Esophagus (tissue), 2 donors: Measurements from ENCODE around the gene FGGY. TPM values are rescaled to one million over a fixed set of nuclear protein-coding genes. Genes with fewer than 3 reads are reported as not detected.
A peak's percentile ranks its signal among the peaks of the same experiment; 100 is the strongest.

Experiments used
- H3K27ac ChIP-seq, 2 donors: one replicate each; pipeline ENCODE4 v1.5.1; 2013; ENCODE audit warnings: low read depth in 2 of 2, mild to moderate bottlenecking in 2 of 2, inconsistent platforms in 1 of 2, low read length in 1 of 2, moderate library complexity in 1 of 2
- H3K27me3 ChIP-seq, 2 donors: one replicate each; pipeline ENCODE4 v1.6.1; 2013; ENCODE audit warnings: low read length in 2 of 2, control low read depth in 1 of 2, mild to moderate bottlenecking in 1 of 2; ENCODE audit not compliant: insufficient read depth in 2 of 2, control insufficient read depth in 1 of 2
- H3K36me3 ChIP-seq, 2 donors: one replicate each; pipeline ENCODE4 v1.6.1; 2013; ENCODE audit warnings: low read length in 1 of 2; ENCODE audit not compliant: control insufficient read depth in 2 of 2, insufficient read depth in 2 of 2
- H3K4me1 ChIP-seq, 2 donors: one replicate each; pipeline ENCODE4 v1.6.1; 2013; ENCODE audit warnings: low read length in 1 of 2; ENCODE audit not compliant: control insufficient read depth in 2 of 2, insufficient read depth in 2 of 2
- H3K4me3 ChIP-seq, 2 donors: one replicate each; pipeline ENCODE4 v1.5.1; 2013; ENCODE audit warnings: low read length in 2 of 2, mild to moderate bottlenecking in 2 of 2, low read depth in 1 of 2, moderate library complexity in 1 of 2
- H3K9me3 ChIP-seq, 2 donors: one replicate each; pipeline ENCODE4 v1.6.1; 2013; ENCODE audit warnings: mild to moderate bottlenecking in 2 of 2, low read depth in 1 of 2, low read length in 1 of 2, moderate library complexity in 1 of 2; ENCODE audit not compliant: control insufficient read depth in 2 of 2, insufficient read depth in 1 of 2
- WGBS, 2 donors: extraction: QIAGEN DNeasy Blood & Tissue Kit; methylation state at CpG; one replicate each; pipeline ENCODE4 v1.1.7; 2013; 5-methylcytosine and 5-hydroxymethylcytosine counted together
- polyA plus RNA-seq, 2 donors: library from polyadenylated mRNA; stranded (reverse); fragments of 200-250 nt; gene quantifications; one replicate each; pipeline ENCODE4 v1.2.3, GENCODE V29; 2013
- donor health status: healthy with polysubstance abuse.
- donor health status: Bipolar disorder and iron deficiency.

The FGGY gene
- polyA plus RNA-seq, 2 donors: 2.4 to 4.4 TPM

GRCh38 chr1:59671953-59672305 is 375.0 kb downstream of the FGGY start:
- Histone ChIP-seq H3K9me3 (no peaks in the 10 kb centered on the region), H3K4me1 (peaks cover 3 to 5% of the 10 kb centered on the region in 2 donors), H3K27ac (no peak overlapping the region), H3K27me3 (no peaks in the 10 kb centered on the region), H3K4me3 (no peak overlapping the region), H3K36me3 (peaks cover 0 to 2% of the 10 kb centered on the region in 2 donors)
- 88 to 90% methylated on average over 4 of the region's 4 CpGs for WGBS, 2 donors

DNA sequence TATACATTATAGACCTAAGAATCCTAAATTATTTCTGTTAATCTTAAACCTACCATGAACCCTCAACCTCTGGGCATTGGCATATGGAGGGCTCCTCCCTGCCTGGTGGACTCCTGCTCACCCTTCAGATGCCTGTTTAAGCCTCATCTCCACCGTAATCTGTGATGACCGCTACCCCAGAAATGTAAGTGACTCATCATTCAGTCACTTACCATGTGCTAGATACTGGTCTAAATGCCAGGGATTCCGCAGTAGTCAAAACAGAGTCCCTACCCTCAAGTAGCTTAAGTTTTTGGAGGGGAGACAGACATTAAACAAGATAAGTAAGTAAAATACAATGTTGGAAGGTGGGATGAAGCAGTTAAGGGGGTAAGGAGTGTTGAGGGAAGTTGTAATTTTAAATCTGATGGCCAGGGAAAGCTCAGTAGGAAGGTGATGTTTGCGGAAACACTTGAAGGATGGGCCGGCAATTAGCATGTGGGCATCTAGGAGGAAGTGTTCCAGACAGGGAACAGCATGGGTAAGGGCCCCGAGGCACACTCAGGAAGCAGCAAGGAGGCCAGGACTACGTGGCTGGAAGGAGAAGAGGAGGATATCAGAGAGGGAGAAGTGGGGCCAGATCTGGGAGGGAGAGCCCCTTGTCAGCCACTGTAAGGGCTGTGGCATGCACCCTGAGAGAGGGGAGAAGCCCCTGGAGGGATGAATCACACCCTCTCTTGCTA is 376.1 kb downstream of the FGGY start:
- Histone ChIP-seq H3K27me3 (no peaks in the 10 kb centered on the region), H3K4me1 (peaks cover 3 to 5% of the 10 kb centered on the region in 2 donors), H3K36me3 (no peaks in the 10 kb centered on the region), H3K9me3 (no peaks in the 10 kb centered on the region), H3K4me3 (no peak overlapping the region), H3K27ac (peak overlapping the region; percentile 94)
- WGBS, 2 donors: 54 to 60% methylated on average over 6 to 7 of the region's 7 CpGs

GRCh38 chr1:59673573-59674450 is 376.9 kb downstream of the FGGY start:
- WGBS, 2 donors: 45 to 61% methylated on average over 16 of the region's 16 CpGs

DNA sequence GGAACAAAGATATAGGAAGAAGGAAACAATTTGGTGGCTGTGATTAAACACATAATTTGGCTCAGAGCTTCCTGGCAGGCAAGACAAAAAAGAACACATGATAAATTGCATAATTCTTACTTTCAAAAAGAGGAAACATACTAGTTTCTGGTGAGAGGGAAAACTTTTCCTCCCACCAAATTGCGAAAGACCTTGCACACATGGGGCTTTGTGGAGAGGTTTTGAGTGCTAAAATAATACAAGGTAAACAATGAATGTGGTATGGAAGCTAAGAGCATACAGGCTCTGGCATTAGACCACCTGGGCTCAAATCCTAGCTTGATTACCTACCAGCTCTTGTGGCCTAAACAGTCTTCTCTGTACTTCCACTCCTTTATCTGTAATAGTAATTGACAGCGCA is 377.7 kb downstream of the FGGY start:
- peaks cover 3 to 5% of the 10 kb centered on the region in 2 donors for H3K4me1 ChIP-seq

More at GRCh38 chr1:59673573-59674450, 376.9 kb downstream of the FGGY start:
- Histone ChIP-seq H3K4me3 (no peak overlapping the region), H3K27me3 (no peaks in the 10 kb centered on the region), H3K9me3 (no peaks in the 10 kb centered on the region), H3K27ac (peak overlapping the region; percentile 94), H3K36me3 (no peaks in the 10 kb centered on the region), H3K4me1 (peaks cover 3 to 5% of the 10 kb centered on the region in 2 donors)

DNA sequence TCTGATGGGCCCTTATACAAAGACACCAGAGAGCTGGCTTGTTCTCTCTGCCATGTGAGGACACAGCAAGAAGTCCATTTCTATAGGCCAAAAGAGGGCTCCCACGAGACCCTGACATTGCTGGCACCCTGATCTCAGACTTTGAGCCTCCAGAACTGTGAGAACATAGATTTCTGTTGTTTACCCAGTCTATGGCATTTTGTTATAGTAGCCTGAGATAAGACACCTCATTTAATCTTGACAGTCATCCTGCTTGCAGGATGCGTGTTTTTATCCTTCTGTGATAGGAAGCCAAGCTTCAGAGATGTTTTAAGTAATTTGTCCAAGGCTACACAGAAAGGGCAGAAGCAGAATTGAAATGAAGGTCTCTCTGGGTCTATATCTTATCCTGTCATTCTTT is 379.0 kb downstream of the FGGY start:
- H3K4me3 ChIP-seq: no peak overlapping the region
- H3K27ac ChIP-seq: no peak overlapping the region
- H3K9me3 ChIP-seq: no peaks in the 10 kb centered on the region
- H3K36me3 ChIP-seq: no peaks in the 10 kb centered on the region
- WGBS, 2 donors: 88 to 91% methylated on average over 2 of the region's 2 CpGs
- no peaks in the 10 kb centered on the region for H3K27me3 ChIP-seq
- peaks cover 3 to 5% of the 10 kb centered on the region in 2 donors for H3K4me1 ChIP-seq

More for the DNA sequence above, 377.7 kb downstream of the FGGY start:
- Histone ChIP-seq H3K9me3 (no peaks in the 10 kb centered on the region), H3K36me3 (no peaks in the 10 kb centered on the region), H3K4me3 (no peak overlapping the region), H3K27ac (peak overlapping the region; percentile 85 to 94), H3K27me3 (no peaks in the 10 kb centered on the region)
- WGBS, 2 donors: 45 to 59% methylated on average over 2 of the region's 2 CpGs

DNA sequence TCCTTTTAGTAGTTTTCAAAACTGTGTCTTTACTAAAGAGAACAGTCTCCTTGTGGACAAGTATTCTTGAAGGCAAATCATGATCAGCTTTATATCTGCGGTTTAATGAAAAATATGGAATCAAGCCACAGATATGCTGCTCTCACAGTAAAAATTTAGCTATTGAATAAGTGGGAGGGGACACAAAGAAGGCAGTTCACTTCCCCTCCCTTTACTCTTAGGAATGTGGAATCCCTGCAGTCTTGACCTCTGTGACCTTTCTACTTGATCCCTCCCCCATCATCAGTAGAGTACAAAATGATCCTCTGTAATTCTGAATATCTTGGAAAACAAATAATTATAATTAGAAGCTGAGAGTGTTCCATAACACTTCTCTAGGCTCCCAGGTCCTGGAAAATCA is 381.1 kb downstream of the FGGY start:
- H3K9me3 ChIP-seq: no peaks in the 10 kb centered on the region
- H3K27ac ChIP-seq: no peak overlapping the region
- H3K4me1 ChIP-seq: peaks cover 3 to 9% of the 10 kb centered on the region in 2 donors
- H3K36me3 ChIP-seq: no peaks in the 10 kb centered on the region
- H3K4me3 ChIP-seq: no peak overlapping the region
- WGBS, 2 donors: 74 to 79% methylated on average over 1 of the region's 1 CpG
- no peaks in the 10 kb centered on the region for H3K27me3 ChIP-seq

GRCh38 chr1:59678493-59679228 is 381.8 kb downstream of the FGGY start:
- Histone ChIP-seq H3K27me3 (no peaks in the 10 kb centered on the region), H3K27ac (no peak overlapping the region), H3K9me3 (no peaks in the 10 kb centered on the region), H3K4me3 (no peak overlapping the region), H3K4me1 (peaks cover 3 to 4% of the 10 kb centered on the region in 2 donors), H3K36me3 (no peaks in the 10 kb centered on the region)
- 63% methylated on average over 3 of the region's 3 CpGs for WGBS, 2 donors

DNA sequence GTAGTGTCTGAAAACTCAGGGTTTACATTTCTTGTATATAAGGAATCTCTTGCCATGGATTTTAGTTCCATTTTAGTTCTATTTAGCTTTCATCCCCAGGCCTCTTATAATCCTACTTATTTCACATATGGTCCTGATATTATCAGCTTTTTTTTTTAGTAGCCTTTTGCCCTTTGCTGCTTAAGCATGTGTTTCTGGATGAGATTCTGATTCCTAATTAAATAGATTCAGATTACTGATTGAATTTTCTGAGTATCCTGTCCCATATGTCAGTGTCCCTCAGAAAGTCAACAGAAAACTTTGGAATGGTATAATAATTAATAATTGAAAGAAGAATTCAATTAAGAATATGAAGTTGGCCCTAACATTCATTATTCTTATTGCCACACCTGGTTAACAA is 383.1 kb downstream of the FGGY start:
- peaks cover 0 to 4% of the 10 kb centered on the region in 2 donors for H3K4me1 ChIP-seq
- no peaks in the 10 kb centered on the region for H3K9me3 ChIP-seq
- no peak overlapping the region for H3K4me3 ChIP-seq
- no peaks in the 10 kb centered on the region for H3K36me3 ChIP-seq
- H3K27ac ChIP-seq: no peak overlapping the region
- H3K27me3 ChIP-seq: no peaks in the 10 kb centered on the region

GRCh38 chr1:59682396-59683080 is 385.6 kb downstream of the FGGY start:
- Histone ChIP-seq H3K27ac (peak overlapping the region; percentile 27 to 58), H3K4me3 (no peak overlapping the region), H3K9me3 (no peaks in the 10 kb centered on the region), H3K27me3 (no peaks in the 10 kb centered on the region), H3K4me1 (peaks cover 0 to 8% of the 10 kb centered on the region in 2 donors), H3K36me3 (no peaks in the 10 kb centered on the region)
- 70 to 74% methylated on average over 5 of the region's 5 CpGs for WGBS, 2 donors
